ENCODE data around the gene BLACAT1.

- TF ChIP-seq CTCF (IDR thresholded peaks at IDR 0.05) (no peak), POLR2A (IDR thresholded peaks at IDR 0.05) (no peak), EP300 (IDR thresholded peaks at IDR 0.05; ENCODE audit: low read depth) (no peak), POLR2AphosphoS5 (IDR thresholded peaks at IDR 0.05) (no peak)
These were observed 45.1 kb downstream of the BLACAT1 start for GRCh38 chr1:205410581-205411298.

All from transverse colon (tissue), 4 donors.